HL-60 (cell line): Measurements from ENCODE around the gene ANKRD28.

Experiments used
- POLR2AphosphoS5 ChIP-seq: IDR thresholded peaks from 2 replicates; pipeline ENCODE4 v1.6.1; 2012; ENCODE audit warnings: low read depth
- TF ChIP-seq, protein P1 (sequence below): IDR thresholded peaks from one replicate; pipeline ENCODE4 v1.5.1; 2011; ENCODE audit warnings: low read length, control low read depth, inconsistent platforms; ENCODE audit not compliant: insufficient read depth
- TF ChIP-seq, protein P2 (sequence below): IDR thresholded peaks from 2 replicates; pipeline ENCODE4 v1.6.1; 2012; ENCODE audit warnings: low read depth; ENCODE audit not compliant: insufficient replicate concordance

DNA sequence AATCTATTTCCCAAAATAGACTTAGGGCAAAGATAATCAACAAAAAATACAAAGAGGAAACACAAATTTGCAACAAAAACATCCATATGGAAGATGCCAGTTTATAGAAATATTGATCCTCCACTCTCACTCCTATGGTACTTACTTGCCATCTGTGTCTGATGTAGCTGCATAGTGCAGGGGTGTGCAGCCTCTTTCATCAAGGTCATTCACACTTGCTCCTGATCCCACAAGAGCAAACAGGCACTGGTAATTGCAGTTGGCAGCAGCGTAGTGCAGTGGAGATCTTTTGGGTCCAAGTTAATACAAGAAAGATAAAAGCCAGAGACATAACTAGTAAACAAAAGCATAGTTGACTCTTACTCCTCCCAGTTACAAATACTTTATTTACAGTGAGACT is 90.0 kb downstream of the ANKRD28 start:
- TF ChIP-seq, protein P1, sequence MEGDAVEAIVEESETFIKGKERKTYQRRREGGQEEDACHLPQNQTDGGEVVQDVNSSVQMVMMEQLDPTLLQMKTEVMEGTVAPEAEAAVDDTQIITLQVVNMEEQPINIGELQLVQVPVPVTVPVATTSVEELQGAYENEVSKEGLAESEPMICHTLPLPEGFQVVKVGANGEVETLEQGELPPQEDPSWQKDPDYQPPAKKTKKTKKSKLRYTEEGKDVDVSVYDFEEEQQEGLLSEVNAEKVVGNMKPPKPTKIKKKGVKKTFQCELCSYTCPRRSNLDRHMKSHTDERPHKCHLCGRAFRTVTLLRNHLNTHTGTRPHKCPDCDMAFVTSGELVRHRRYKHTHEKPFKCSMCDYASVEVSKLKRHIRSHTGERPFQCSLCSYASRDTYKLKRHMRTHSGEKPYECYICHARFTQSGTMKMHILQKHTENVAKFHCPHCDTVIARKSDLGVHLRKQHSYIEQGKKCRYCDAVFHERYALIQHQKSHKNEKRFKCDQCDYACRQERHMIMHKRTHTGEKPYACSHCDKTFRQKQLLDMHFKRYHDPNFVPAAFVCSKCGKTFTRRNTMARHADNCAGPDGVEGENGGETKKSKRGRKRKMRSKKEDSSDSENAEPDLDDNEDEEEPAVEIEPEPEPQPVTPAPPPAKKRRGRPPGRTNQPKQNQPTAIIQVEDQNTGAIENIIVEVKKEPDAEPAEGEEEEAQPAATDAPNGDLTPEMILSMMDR: no peak
- TF ChIP-seq, protein P2, sequence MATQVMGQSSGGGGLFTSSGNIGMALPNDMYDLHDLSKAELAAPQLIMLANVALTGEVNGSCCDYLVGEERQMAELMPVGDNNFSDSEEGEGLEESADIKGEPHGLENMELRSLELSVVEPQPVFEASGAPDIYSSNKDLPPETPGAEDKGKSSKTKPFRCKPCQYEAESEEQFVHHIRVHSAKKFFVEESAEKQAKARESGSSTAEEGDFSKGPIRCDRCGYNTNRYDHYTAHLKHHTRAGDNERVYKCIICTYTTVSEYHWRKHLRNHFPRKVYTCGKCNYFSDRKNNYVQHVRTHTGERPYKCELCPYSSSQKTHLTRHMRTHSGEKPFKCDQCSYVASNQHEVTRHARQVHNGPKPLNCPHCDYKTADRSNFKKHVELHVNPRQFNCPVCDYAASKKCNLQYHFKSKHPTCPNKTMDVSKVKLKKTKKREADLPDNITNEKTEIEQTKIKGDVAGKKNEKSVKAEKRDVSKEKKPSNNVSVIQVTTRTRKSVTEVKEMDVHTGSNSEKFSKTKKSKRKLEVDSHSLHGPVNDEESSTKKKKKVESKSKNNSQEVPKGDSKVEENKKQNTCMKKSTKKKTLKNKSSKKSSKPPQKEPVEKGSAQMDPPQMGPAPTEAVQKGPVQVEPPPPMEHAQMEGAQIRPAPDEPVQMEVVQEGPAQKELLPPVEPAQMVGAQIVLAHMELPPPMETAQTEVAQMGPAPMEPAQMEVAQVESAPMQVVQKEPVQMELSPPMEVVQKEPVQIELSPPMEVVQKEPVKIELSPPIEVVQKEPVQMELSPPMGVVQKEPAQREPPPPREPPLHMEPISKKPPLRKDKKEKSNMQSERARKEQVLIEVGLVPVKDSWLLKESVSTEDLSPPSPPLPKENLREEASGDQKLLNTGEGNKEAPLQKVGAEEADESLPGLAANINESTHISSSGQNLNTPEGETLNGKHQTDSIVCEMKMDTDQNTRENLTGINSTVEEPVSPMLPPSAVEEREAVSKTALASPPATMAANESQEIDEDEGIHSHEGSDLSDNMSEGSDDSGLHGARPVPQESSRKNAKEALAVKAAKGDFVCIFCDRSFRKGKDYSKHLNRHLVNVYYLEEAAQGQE: no peak
- TF ChIP-seq POLR2AphosphoS5: no peak
